Activated CD4-positive, alpha-beta T cell treated with anti-CD3 and anti-CD28 coated beads, Interleukin-2, amount 50 U/mL, for 16 hours (primary cell): Measurements from ENCODE around the gene CGN.

Source experiments
- DNase-seq: peaks from one replicate; pipeline ENCODE4 v3.0.0-alpha.2; 2020

Gene CGN

DNA sequence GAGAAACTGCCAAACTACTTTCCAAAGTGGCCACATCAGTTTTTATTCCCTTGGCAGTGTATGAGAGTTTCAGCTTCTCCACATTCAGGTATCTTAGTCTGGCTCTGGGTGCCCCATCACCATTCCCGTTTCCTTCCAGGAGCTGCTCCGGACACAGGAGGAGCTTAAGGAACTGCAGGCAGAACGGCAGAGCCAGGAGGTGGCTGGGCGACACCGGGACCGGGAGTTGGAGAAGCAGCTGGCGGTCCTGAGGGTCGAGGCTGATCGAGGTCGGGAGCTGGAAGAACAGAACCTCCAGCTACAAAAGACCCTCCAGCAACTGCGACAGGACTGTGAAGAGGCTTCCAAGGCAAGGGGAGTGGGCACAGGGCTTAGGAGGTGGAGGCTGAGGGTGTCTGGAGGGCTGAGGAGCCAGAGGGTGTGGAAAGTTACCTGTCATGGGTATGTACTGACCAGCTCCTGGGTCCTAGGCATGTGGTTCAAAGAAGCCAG, 18.1 kb downstream of the CGN start:
- DNase-seq = no peak

DNA sequence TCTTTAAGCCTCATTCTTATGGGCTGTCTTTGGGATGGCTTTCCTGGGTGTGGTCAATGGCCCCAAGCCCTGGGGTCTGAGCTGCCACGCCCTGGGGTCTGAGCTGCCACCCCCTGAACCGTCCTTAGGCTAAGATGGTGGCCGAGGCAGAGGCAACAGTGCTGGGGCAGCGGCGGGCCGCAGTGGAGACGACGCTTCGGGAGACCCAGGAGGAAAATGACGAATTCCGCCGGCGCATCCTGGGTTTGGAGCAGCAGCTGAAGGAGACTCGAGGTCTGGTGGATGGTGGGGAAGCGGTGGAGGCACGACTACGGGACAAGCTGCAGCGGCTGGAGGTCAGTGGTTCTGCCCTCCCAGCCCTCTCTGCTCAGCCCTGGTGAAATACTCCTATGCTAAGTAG, 18.6 kb downstream of the CGN start:
- no peak for DNase-seq

GRCh38 chr1:151530461-151530860, 19.3 kb downstream of the CGN start:
- no peak for DNase-seq

GRCh38 chr1:151533870-151534269, 22.7 kb downstream of the CGN start:
- DNase-seq = no peak

GRCh38 chr1:151534662-151535278, 23.6 kb downstream of the CGN start:
- DNase-seq = peak; percentile 73

- no peak for DNase-seq
Measured at GRCh38 chr1:151535326-151536271, 24.4 kb downstream of the CGN start.

- no peak for DNase-seq
Measured at GRCh38 chr1:151536499-151536898, 25.3 kb downstream of the CGN start.

DNA sequence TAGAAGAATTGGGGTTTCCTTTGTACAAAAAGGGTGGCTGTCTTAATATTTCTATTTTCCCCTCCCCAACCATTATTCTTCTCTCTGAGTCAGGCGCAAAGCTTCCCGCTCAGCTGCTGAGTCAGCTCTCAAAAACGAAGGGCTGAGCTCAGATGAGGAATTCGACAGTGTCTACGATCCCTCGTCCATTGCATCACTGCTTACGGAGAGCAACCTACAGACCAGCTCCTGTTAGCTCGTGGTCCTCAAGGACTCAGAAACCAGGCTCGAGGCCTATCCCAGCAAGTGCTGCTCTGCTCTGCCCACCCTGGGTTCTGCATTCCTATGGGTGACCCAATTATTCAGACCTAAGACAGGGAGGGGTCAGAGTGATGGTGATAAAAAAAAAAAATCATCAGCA, 25.9 kb downstream of the CGN start:
- DNase-seq = no peak

DNA sequence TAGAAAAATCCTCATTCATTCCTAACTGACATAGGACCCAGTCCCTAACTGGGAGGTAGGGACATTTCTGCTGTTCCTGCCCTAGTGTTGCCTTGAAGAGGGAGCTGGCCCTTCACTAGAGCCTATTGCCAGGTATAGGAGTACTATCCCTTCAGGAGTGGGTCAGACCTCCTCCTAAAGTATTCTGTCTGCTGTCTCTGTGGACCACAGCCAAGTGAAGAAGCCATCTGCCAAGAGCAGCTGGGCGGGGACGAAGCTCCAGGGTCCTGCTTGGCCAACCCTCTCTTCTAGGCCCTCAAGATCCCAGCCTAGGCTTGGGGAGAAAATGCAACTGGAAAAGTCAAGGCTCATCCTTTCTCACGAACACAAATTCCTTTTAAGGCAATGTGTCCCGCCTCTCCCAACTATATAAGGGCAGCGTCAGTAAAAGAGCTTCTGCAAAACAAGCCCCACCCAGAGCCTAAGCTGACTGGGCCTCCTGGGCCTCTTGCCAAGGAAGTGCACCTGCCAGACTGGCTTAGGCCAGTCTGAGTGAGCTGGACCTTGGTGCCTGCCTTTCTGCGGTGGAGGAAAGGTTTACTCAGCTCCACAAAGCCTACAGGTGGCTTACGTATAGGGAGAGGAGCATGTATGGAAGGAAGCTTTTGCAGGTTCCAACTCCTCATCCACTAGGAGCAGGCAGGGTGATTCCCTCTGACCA, 28.3 kb downstream of the CGN start:
- peak; percentile 29 for DNase-seq

- peak; percentile 92 for DNase-seq
Measured at GRCh38 chr1:151540021-151540981, 29.1 kb downstream of the CGN start, which contains the start of gene TUFT1. TSS of gene TUFT1 (plus strand) at chr1:151540309. CDS start at chr1:151540367, 58 bp downstream.

DNA sequence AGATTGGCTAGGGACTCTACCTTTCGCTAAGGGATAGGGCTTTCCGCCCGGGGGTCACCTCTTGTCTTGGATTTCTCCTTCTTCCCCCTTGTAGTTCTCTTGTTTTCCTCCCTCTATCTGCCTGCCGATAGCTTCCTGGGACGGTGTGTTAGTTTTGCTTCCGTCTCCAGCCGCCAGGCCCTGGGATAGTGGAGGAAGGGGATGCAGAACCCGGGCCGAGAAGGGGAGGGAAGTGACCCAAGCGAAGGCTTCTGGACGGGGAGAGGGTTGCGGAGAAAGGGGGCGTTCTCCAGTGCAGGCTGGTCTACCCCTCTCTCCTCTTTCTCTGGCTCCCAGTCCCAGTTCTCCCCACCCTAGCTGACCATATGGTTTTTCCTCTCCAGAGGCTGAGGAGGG, 29.8 kb downstream of the CGN start:
- no peak for DNase-seq

GRCh38 chr1:151541752-151542151, 30.6 kb downstream of the CGN start:
- no peak for DNase-seq

GRCh38 chr1:151542710-151543129, 31.5 kb downstream of the CGN start:
- DNase-seq = no peak

- no peak for DNase-seq
Measured at GRCh38 chr1:151545542-151545941, 34.4 kb downstream of the CGN start.

DNA sequence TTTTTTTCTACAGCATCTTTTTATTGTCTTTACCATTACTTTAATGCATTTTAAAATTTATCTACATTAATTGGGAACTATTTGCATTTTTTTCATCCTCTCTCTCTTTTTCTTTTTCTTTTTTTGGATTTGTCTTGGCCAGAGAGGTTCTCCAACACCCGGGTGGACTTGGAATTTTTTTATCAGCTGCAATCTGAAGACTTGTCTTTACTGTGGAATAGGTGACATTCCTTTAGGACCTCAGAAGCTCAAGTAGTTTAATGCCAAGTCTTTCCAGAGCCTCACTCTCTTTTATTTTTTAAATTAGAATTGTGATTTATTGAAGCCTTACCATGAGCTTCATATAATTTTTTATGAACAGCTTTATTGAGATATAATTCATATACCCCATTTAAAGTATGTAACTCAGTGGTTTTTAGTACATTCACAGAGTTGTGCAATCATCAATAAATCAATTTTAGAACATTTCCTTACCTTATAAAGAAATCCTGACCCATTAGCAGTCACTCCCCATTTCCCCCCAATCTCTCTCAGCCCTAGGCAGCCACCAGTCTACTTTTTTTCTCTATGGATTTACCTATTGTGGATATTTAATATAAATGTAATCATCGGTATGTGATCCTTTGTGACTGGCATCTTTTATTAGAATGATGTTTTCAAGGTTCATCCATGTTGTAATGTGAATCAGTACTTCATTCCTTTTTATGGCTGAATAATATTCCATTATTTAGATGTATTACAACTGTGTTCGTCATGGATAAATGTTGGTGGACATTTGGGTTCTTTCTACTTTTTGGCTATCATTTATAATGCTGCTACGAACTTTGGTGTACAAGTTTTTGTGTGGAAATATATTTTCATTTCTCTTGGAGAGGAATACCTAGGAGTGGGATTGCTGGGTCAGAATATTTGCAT, 35.1 kb downstream of the CGN start:
- DNase-seq = no peak

- no peak for DNase-seq
Measured at GRCh38 chr1:151547119-151547899, 36.1 kb downstream of the CGN start.

GRCh38 chr1:151547900-151548230, 36.7 kb downstream of the CGN start:
- no peak for DNase-seq

GRCh38 chr1:151549199-151549598, 38.0 kb downstream of the CGN start:
- no peak for DNase-seq

DNA sequence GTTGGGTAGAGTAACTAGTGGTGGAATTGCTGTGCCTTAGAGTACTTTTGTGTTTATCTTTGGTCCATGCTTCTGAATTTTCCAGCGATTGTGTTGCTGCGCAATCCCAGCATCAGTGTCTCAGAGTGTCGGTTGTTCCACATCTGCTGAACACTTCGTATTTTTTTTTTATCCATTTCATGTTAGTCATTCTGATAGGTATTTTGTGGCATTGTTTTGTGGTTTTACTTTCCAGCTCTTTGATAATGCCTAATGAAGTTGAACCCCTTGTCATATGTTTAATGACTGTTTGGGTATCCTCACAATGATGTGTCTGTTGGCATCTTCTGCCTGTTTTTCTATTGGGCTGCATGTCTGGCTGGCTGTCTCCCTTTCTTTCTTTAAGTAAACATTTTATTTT, 42.5 kb downstream of the CGN start:
- DNase-seq = no peak

GRCh38 chr1:151556052-151556451, 44.9 kb downstream of the CGN start:
- DNase-seq = no peak
